ENCODE measurements around the gene PEX5L.
"Not testable (repeated sequence)": the region's sequence is repeated elsewhere in the genome, so short reads cannot be mapped to it uniquely, and the experiment has no call there.

Gene PEX5L

GRCh38 chr3:179833294-179833693 is 203.4 kb downstream of the PEX5L start:
- DNase-seq (ENCODE audit: low read depth), result no peak

GRCh38 chr3:179832333-179832854 is 204.3 kb downstream of the PEX5L start:
- DNase-seq (ENCODE audit: low read depth), result no peak

- DNase-seq (ENCODE audit: low read depth), result no peak
These were observed 207.3 kb downstream of the PEX5L start for GRCh38 chr3:179829401-179829800.

- DNase-seq (ENCODE audit: low read depth), result no peak
These were observed 208.0 kb downstream of the PEX5L start for GRCh38 chr3:179828738-179829137.

GRCh38 chr3:179826247-179826637 is 210.5 kb downstream of the PEX5L start:
- no peak for DNase-seq (ENCODE audit: low read depth)

GRCh38 chr3:179825527-179826246 is 211.1 kb downstream of the PEX5L start:
- DNase-seq (ENCODE audit: low read depth), result no peak

GRCh38 chr3:179822296-179822695 is 214.4 kb downstream of the PEX5L start:
- DNase-seq (ENCODE audit: low read depth), result no peak

- no peak for DNase-seq (ENCODE audit: low read depth)
These were observed 217.4 kb downstream of the PEX5L start for GRCh38 chr3:179819379-179819778.

DNA sequence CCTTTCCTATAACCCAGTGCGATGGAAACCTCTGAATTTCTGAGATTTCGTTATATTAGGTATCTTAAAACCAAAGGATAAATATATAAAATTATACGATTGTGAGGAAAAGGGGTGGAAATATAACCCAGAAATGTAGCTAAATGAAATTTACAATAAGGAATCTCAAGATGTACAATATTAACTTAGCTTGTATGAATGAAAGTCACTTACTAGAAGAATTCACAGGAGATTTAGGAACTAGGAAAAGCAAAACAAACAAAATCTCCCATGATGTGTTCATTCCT is 224.7 kb downstream of the PEX5L start:
- no peak for DNase-seq (ENCODE audit: low read depth)

- DNase-seq (ENCODE audit: low read depth), result no peak
These were observed 225.2 kb downstream of the PEX5L start for GRCh38 chr3:179811321-179812095.

GRCh38 chr3:179809639-179810038 is 227.1 kb downstream of the PEX5L start:
- no peak for DNase-seq (ENCODE audit: low read depth)

GRCh38 chr3:179807588-179807987 is 229.1 kb downstream of the PEX5L start:
- DNase-seq (ENCODE audit: low read depth), result no peak

- DNase-seq (ENCODE audit: low read depth), result no peak
These were observed 230.6 kb downstream of the PEX5L start for GRCh38 chr3:179806177-179806576.

- DNase-seq (ENCODE audit: low read depth), result no peak
These were observed 234.9 kb downstream of the PEX5L start for GRCh38 chr3:179801856-179802255.

DNA sequence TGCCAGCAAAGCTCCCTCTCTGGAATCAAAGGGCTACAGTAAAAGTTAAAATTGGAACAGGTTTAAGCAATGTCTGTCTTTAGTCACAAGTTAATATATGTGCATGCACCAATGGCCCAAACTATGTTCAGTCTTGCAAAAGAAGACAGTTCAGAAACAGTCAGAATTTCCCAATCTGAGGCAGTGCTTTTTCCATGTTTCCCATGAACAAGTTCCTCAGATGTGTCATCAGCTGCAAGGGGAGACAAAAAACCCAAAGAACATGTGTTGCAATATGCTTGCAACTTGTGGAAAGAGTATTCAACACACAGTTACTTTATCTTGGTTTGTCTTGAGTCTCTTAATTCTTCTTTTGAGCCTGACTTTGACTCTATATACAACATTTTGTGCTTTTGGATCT is 235.5 kb downstream of the PEX5L start:
- no peak for DNase-seq (ENCODE audit: low read depth)

GRCh38 chr3:179797192-179797591 is 239.5 kb downstream of the PEX5L start:
- DNase-seq (ENCODE audit: low read depth), result no peak

- DNase-seq (ENCODE audit: low read depth), result no peak
These were observed 240.3 kb downstream of the PEX5L start for GRCh38 chr3:179796421-179796820.

DNA sequence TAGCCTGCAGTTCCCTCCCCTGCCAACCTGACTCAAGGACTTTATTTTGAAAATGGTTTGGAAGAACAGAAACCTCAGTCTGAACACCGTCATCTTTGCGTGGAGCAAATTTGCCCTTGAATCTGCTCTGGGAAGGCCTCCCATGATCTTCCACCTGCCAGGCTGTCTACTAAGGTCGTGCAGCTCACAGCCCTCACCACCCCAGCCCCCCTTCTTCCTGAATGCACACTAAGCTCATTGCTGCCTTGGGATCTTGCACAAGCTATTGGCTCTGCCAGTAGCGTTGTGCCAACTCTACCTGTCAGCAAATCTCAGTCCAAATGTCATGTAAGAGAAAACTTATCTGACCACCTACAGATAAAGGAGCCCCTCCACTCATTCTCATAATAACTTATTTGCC is 242.4 kb downstream of the PEX5L start:
- DNase-seq (ENCODE audit: low read depth), result no peak

DNA sequence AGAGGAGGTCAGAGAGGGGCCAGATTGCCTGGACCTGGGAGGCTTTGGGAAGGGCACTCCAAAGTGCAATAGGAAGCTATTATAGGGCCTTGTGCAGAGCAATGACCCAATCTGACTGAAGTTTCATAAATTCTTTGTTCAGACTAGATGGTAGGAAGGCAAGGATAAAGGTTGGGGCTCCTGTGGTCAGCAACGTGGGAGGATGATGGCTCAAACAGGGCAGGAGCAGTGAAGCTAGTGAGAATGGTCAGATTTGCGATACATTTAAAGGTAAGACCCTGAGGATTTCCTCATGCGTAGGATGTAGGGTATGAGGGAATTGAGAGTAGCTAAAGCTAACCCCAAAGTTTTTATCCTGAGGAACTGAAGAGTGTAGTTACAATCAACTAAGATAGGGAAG is 244.9 kb downstream of the PEX5L start:
- DNase-seq (ENCODE audit: low read depth), result no peak

- no peak for DNase-seq (ENCODE audit: low read depth)
These were observed 247.7 kb downstream of the PEX5L start for GRCh38 chr3:179788996-179789395.

- DNase-seq (ENCODE audit: low read depth), result not testable (repeated sequence)
These were observed 253.9 kb downstream of the PEX5L start for GRCh38 chr3:179782841-179783240.

- no peak for DNase-seq (ENCODE audit: low read depth)
These were observed 261.2 kb downstream of the PEX5L start for GRCh38 chr3:179775416-179776122.

GRCh38 chr3:179772297-179772696 is 264.4 kb downstream of the PEX5L start:
- no peak for DNase-seq (ENCODE audit: low read depth)

Data from activated T-helper 1 cell treated with Interleukin-2 at 50 U/mL for 16 hours (primary cell).